Kidney epithelial cell (primary cell): ENCODE data around the gene MT1E. TPM values are rescaled to one million over a fixed set of nuclear protein-coding genes. Genes with fewer than 3 reads are reported as not detected.
"Not testable (repeated sequence)": the region's sequence is repeated elsewhere in the genome, so short reads cannot be mapped to it uniquely, and the experiment has no call there.

Experiments
- DNase-seq: peaks from one replicate; pipeline ENCODE4 v3.0.0-alpha.2; 2010; ENCODE audit warnings: low read depth
- H3K27me3 ChIP-seq: 2 replicates; pipeline ENCODE4 v1.6.0; 2011; ENCODE audit warnings: low read length; ENCODE audit not compliant: control insufficient read depth, insufficient read depth
- H3K36me3 ChIP-seq: 2 replicates; pipeline ENCODE4 v1.5.1; 2011; ENCODE audit warnings: low read length; ENCODE audit not compliant: control insufficient read depth, insufficient read depth
- H3K4me3 ChIP-seq: 2 replicates; pipeline ENCODE4 v1.5.1; 2011; ENCODE audit warnings: low read depth, mild to moderate bottlenecking, control low read depth, low read length
- CTCF ChIP-seq: IDR thresholded peaks from 2 replicates; pipeline ENCODE4 v1.5.1; 2011; ENCODE audit warnings: mild to moderate bottlenecking, moderate library complexity, low read length, control low read depth, inconsistent platforms; ENCODE audit not compliant: insufficient read depth, poor library complexity, severe bottlenecking
- total RNA-seq: library from RNA; depleted of rRNA; stranded (reverse); fragments of >200 nt; gene quantifications from 2 replicates; pipeline ENCODE4 v1.2.3, GENCODE V29; 2015

MT1E gene
- total RNA-seq, 1 donor from 2014 or later: 110 TPM

GRCh38 chr16:56618138-56618537 is 7.4 kb upstream of the MT1E start:
- H3K4me3 ChIP-seq: peak overlapping the region; percentile 35
- DNase-seq: no peak
- no peaks in the 10 kb centered on the region for H3K27me3 ChIP-seq
- H3K36me3 ChIP-seq: no peaks in the 10 kb centered on the region
- TF ChIP-seq CTCF: no peak

- DNase-seq: no peak
- Histone ChIP-seq H3K4me3 (no peak overlapping the region), H3K36me3 (no peaks in the 10 kb centered on the region), H3K27me3 (no peaks in the 10 kb centered on the region)
- TF ChIP-seq CTCF: no peak
Measured at GRCh38 chr16:56620339-56620897, 5.2 kb upstream of the MT1E start.

- not testable (repeated sequence) for DNase-seq, H3K27me3 ChIP-seq, H3K36me3 ChIP-seq, H3K4me3 ChIP-seq
Measured at GRCh38 chr16:56621665-56622445, 3.7 kb upstream of the MT1E start.

GRCh38 chr16:56623184-56623583 is 2.4 kb upstream of the MT1E start:
- H3K27me3 ChIP-seq, H3K36me3 ChIP-seq, H3K4me3 ChIP-seq, DNase-seq: not testable (repeated sequence)

- H3K27me3 ChIP-seq: no peaks in the 10 kb centered on the region
- TF ChIP-seq CTCF: no peak
- H3K4me3 ChIP-seq: no peak overlapping the region
- no peak for DNase-seq
- no peaks in the 10 kb centered on the region for H3K36me3 ChIP-seq
Measured at GRCh38 chr16:56623637-56624036, 1.9 kb upstream of the MT1E start.

GRCh38 chr16:56625943-56626654 is 518 bp downstream of the MT1E start:
- Histone ChIP-seq H3K36me3 (no peaks in the 10 kb centered on the region), H3K4me3 (peak overlapping the region; percentile 60), H3K27me3 (no peaks in the 10 kb centered on the region)
- DNase-seq: no peak
- no peak for TF ChIP-seq CTCF
